ENCODE results near the gene ACOXL.

DNA sequence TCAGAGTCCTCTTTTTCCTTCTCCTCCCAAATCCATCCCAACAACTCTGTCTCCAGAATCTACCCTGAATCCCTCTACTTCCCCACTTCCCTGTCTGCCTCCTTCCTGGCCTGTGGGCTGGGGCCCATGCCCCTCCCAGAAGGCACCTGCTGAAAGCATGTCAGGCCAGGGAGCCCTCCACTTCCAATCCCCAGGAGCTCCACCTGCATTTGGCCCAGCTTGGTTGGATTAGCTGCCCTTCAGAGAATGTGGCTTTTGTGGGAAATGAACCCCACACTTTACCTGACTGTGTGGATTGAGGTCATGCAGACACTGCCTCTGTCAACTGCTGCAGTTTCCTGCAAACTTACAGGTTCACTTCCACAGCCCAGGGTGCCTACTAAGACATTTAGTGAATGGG, 58.5 kb downstream of the ACOXL start:
- TF ChIP-seq, protein P1, sequence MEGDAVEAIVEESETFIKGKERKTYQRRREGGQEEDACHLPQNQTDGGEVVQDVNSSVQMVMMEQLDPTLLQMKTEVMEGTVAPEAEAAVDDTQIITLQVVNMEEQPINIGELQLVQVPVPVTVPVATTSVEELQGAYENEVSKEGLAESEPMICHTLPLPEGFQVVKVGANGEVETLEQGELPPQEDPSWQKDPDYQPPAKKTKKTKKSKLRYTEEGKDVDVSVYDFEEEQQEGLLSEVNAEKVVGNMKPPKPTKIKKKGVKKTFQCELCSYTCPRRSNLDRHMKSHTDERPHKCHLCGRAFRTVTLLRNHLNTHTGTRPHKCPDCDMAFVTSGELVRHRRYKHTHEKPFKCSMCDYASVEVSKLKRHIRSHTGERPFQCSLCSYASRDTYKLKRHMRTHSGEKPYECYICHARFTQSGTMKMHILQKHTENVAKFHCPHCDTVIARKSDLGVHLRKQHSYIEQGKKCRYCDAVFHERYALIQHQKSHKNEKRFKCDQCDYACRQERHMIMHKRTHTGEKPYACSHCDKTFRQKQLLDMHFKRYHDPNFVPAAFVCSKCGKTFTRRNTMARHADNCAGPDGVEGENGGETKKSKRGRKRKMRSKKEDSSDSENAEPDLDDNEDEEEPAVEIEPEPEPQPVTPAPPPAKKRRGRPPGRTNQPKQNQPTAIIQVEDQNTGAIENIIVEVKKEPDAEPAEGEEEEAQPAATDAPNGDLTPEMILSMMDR (IDR thresholded peaks at IDR 0.05) = no peak
- TF ChIP-seq POLR2A (IDR thresholded peaks at IDR 0.05) = no peak
